ENCODE measurements around the gene AADACL4.

- TF ChIP-seq CTCF (IDR thresholded peaks at IDR 0.05; ENCODE audit: low read depth, low read length) = no peak
- no peak for TF ChIP-seq EZH2phosphoT487 (IDR thresholded peaks at IDR 0.05; ENCODE audit: low read depth)
Observed at GRCh38 chr1:12678350-12678749, 34.5 kb downstream of the AADACL4 start.

All from OCI-LY3 (cell line).